K562 (cell line): ENCODE results near the gene SH3BP4. TPM values are rescaled to one million over a fixed set of nuclear protein-coding genes. Genes with fewer than 3 reads are reported as not detected.

Experiments
- ATAC-seq: fragments of 200-7000 bp; cut with Tn5 transposase; 3 replicates; pipeline ENCODE4 v1.9.1; 2020; ENCODE audit warnings: moderate library complexity
- BruUV-seq: library from RNA; stranded (reverse); fragments of 400-500 nt; replicated peaks from 2 replicates; lab custom pipeline; 2021; lab: Mats Ljungman, UMichigan
- CTCF ChIA-PET: fragments of 300-600 bp; formaldehyde crosslinking; extraction: SDS; loops from one replicate; lab custom pipeline; 2021; ENCODE audit warnings: low intra/inter-chr PET ratio; lab: Yijun Ruan, JAX
- POLR2A ChIA-PET: fragments of 300-600, 350-650 bp; sonication (Branson Sonifier 250); formaldehyde crosslinking; extraction: SDS; loops from one replicate; lab custom pipeline; 2021; ENCODE audit warnings: antibody characterized with exemption, inconsistent platforms; lab: Yijun Ruan, JAX
- DNase-seq, 4 experiments: peaks; one replicate each; pipeline versions ENCODE4 v3.0.0 to v3.0.0-alpha.2; 2011 to 2018; ENCODE audit warnings: low spot score in 3 of 4, mixed read lengths in 3 of 4; ENCODE audit errors: extremely low read depth in 1 of 4
- FAIRE-seq: peaks from 2 replicates; lab custom pipeline; 2011; peaks lifted over from hg19 to GRCh38; lab: Jason Lieb, UNC
- H2AFZ ChIP-seq: 2 replicates; pipeline ENCODE4 v1.6.0; 2011; ENCODE audit warnings: low read depth, low read length, control low read depth, inconsistent platforms
- H3K27ac ChIP-seq: fragments of 200-600 bp; 3 replicates; pipeline ENCODE4 v1.8.0; 2011; ENCODE audit warnings: low read depth, mild to moderate bottlenecking, control low read depth, inconsistent platforms, low read length, moderate library complexity, mixed read lengths; ENCODE audit errors: extremely low read depth
- H3K27me3 ChIP-seq, 2 experiments: fragments of 300-600 bp in 1 of 2; 2 replicates in 1 of 2; 3 replicates in 1 of 2; pipeline versions ENCODE4 v1.6.0 to v1.8.0; 2011; ENCODE audit warnings: inconsistent platforms in 2 of 2, low read length in 2 of 2, mild to moderate bottlenecking in 1 of 2, mixed read lengths in 1 of 2, moderate library complexity in 1 of 2; ENCODE audit not compliant: control insufficient read depth in 2 of 2, insufficient read depth in 2 of 2
- H3K36me3 ChIP-seq: fragments of 300-600 bp; 3 replicates; pipeline ENCODE4 v1.8.0; 2011; ENCODE audit warnings: mild to moderate bottlenecking, low read length, inconsistent platforms; ENCODE audit not compliant: control insufficient read depth, insufficient read depth
- H3K4me1 ChIP-seq, 2 experiments: fragments of 200-600 bp in 1 of 2; replicated peaks in 1 of 2; 2 replicates in 1 of 2; 3 replicates in 1 of 2; pipeline versions ENCODE4 v1.5.1 to v1.8.0; 2011; ENCODE audit warnings: inconsistent platforms in 2 of 2, low read length in 2 of 2, mild to moderate bottlenecking in 1 of 2, mixed read lengths in 1 of 2, moderate library complexity in 1 of 2; ENCODE audit not compliant: control insufficient read depth in 2 of 2, insufficient read depth in 2 of 2
- H3K4me2 ChIP-seq: 2 replicates; pipeline ENCODE4 v1.6.1; 2011; ENCODE audit warnings: low read length, control low read depth, inconsistent platforms, mixed read lengths; ENCODE audit not compliant: insufficient read depth
- H3K4me3 ChIP-seq: fragments of 200-600 bp; sonication (generic), shearing (Covaris generic); 2 replicates; pipeline ENCODE4 v1.5.1; 2016; ENCODE audit warnings: control low read depth, inconsistent platforms
- H3K79me2 ChIP-seq: fragments of 200-600 bp; 3 replicates; pipeline ENCODE4 v1.8.0; 2011; ENCODE audit warnings: low read length, inconsistent platforms; ENCODE audit not compliant: control insufficient read depth, insufficient read depth
- H3K9ac ChIP-seq, 2 experiments: 2 replicates each; pipeline versions ENCODE4 v1.6.0 to v1.6.1; 2011; ENCODE audit warnings: low read depth in 2 of 2, low read length in 2 of 2, control low read depth in 1 of 2, inconsistent platforms in 1 of 2, mild to moderate bottlenecking in 1 of 2, mixed read lengths in 1 of 2; ENCODE audit not compliant: insufficient read depth in 1 of 2
- H3K9me1 ChIP-seq: one replicate; pipeline ENCODE4 v1.6.0; 2011; ENCODE audit warnings: inconsistent platforms, mild to moderate bottlenecking, low read length, moderate library complexity; ENCODE audit not compliant: control insufficient read depth, insufficient read depth
- H3K9me3 ChIP-seq: replicated peaks from 2 replicates; pipeline ENCODE4 v1.5.1; 2011; ENCODE audit warnings: low read depth, low read length, inconsistent platforms; ENCODE audit not compliant: control insufficient read depth, insufficient read depth
- H4K20me1 ChIP-seq: replicated peaks from 2 replicates; pipeline ENCODE4 v1.6.1; 2011; ENCODE audit warnings: low read length, inconsistent platforms, mixed read lengths; ENCODE audit not compliant: control insufficient read depth, insufficient read depth
- CXXC5 ChIP-seq: fragments of 250-450 bp; sonication (Bioruptor Pico); IDR thresholded peaks from 2 replicates; pipeline ENCODE4 v1.8.0; 2022; ENCODE audit warnings: inconsistent platforms, mild to moderate bottlenecking, moderate library complexity
- ZMIZ1 ChIP-seq, 2 experiments: fragments of 150-350 bp in 1 of 2; IDR thresholded peaks; 2 replicates each; pipeline ENCODE4 v1.6.1; 2012 to 2016; ENCODE audit warnings: low read depth in 2 of 2, low read length in 2 of 2, mild to moderate bottlenecking in 1 of 2, moderate library complexity in 1 of 2
- ZNF57 ChIP-seq: fragments of 450-650 bp; formaldehyde crosslinking; IDR thresholded peaks from 2 replicates; pipeline ENCODE4 v1.4.0; 2020; ENCODE audit warnings: mild to moderate bottlenecking, moderate library complexity
- WGBS: fragments of 100-300 bp; shearing (Covaris generic); methylation state at CpG from one replicate; pipeline ENCODE4 v1.1.6; 2016; ENCODE audit warnings: low coverage, mixed read lengths; ENCODE audit not compliant: insufficient coverage; ENCODE audit errors: missing lambda C conversion rate; 5-methylcytosine and 5-hydroxymethylcytosine counted together
- in situ Hi-C: fragments of 300-500 bp; cut with MboI; formaldehyde crosslinking; loops from 4 replicates; pipeline ENCODE4 v1.15.0; 2018; ENCODE audit warnings: inconsistent platforms, mixed read lengths
- intact Hi-C: fragments of 100-400 bp; cut with micrococcal nuclease; formaldehyde crosslinking; loops from 2 replicates; pipeline ENCODE4 v1.14.2; 2022
- polyA plus RNA-seq, 8 experiments: library from polyadenylated mRNA; depleted of rRNA in 4 of 8; stranded (reverse) in 5 of 8; unstranded in 3 of 8; fragments of >200 nt; fragmentation: Nextera tagmentation in 2 of 8; fragmentation: Illumina TruSeq in 1 of 8; extraction: Ambion mirVana in 2 of 8; extraction: Trizol in 1 of 8; gene quantifications; 2 replicates each; pipeline versions ENCODE4 v1.2.1 to v1.2.3, GENCODE V29; 2011 to 2014; ENCODE audit warnings: inconsistent platforms in 1 of 8, missing spikeins in 1 of 8
- total RNA-seq, 7 experiments: library from RNA; depleted of rRNA in 6 of 7; stranded (reverse); fragments of >200 nt in 6 of 7; fragmentation: Illumina TruSeq in 2 of 7; extraction: Trizol in 2 of 7; gene quantifications; 2 replicates each; pipeline versions ENCODE4 v1.2.1 to v1.2.3, GENCODE V29; 2011 to 2021; ENCODE audit warnings: low replicate concordance in 1 of 7
- TF ChIP-seq, protein P1 (sequence below): IDR thresholded peaks from 2 replicates; pipeline ENCODE4 v1.6.1; 2014; ENCODE audit warnings: antibody characterized with exemption

Gene SH3BP4
- total and polyA plus RNA-seq, 9 of the 15 experiments (the other 6 are each of a cell fraction or from before 2014, with no cell fraction given), result 0.03 to 0.28 (median 0.27) TPM; not detected in 6

DNA sequence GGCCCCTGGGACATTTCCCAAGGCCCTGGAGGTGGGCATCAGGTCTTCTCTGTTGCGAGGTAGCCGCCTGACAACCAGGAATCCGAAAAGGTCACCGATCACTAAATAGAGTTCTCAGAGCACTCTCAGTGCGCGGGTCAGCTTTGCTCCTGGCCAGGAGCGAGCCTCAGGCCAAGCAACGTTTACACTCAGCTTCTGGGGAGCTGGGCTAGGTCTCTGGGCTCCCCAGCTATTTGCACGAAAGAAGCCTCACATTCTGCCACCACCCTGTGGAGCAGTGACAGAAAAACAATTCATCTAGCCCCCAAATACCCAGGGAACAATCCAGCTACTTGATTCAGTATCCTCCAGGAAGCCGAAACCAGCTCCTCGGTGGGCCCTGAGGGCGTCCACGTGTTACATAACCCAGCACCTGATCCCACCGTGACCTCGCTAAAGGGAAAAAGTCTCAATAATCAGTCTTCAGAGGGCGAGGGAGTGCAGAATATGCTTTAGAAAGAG lies 3.3 kb downstream of the SH3BP4 start (continued):
- TF ChIP-seq ZMIZ1 (IDR thresholded peaks at IDR 0.05; ENCODE audit: low read depth in 2 of 2, low read length in 2 of 2), result no peak
- TF ChIP-seq CXXC5 (CRISPR knock-in tag), result no peak

DNA sequence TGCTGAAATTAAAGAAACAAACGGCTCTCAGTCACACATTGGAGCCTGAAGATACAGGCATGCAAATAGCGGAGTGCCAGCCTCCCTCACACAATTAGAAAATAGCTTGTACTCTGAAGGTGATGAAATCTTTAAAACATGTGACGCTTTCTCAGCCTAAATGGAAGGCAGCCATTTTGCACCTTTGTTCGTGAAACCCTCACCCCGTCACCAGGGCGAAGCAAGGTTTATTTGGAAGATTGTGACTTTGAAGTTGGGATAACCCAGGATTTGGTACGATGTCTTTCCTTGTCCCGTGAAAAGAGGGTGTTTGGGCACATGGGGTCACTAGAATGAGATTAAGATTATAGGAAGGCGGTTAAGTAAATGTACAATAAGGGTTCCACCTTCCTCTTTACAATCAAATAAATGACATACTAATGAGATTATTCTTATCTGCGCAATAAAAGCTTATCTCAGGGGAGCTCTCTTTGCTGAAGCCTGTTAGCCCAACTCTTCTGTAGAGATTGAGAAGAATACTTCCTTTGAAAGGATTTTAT lies 4.2 kb downstream of the SH3BP4 start:
- in situ Hi-C loops, result no loop called here
- no peak overlapping the region for H3K4me2 ChIP-seq
- no peak overlapping the region for H3K9ac ChIP-seq
- no peaks in the 10 kb centered on the region for H3K36me3 ChIP-seq
- no peaks in the 10 kb centered on the region for H3K79me2 ChIP-seq
- H3K27me3 ChIP-seq, result peaks cover 0 to 13% of the 10 kb centered on the region in 2 experiments; a peak in 1 of 5 replicates
- ChIA-PET POLR2A (no interaction called here), CTCF (no interaction called here)
- no peak overlapping the region for H2AFZ ChIP-seq
- no peaks in the 10 kb centered on the region for H4K20me1 ChIP-seq
- no peaks in the 10 kb centered on the region for H3K9me3 ChIP-seq
- DNase-seq (no peak), FAIRE-seq (no peak), ATAC-seq (no peak)
- no peak overlapping the region for H3K27ac ChIP-seq
- H3K4me3 ChIP-seq, result no peak overlapping the region
- no peaks in the 10 kb centered on the region for H3K4me1 ChIP-seq
- TF ChIP-seq ZNF57 (CRISPR knock-in tag), result no peak
- TF ChIP-seq, protein P1, sequence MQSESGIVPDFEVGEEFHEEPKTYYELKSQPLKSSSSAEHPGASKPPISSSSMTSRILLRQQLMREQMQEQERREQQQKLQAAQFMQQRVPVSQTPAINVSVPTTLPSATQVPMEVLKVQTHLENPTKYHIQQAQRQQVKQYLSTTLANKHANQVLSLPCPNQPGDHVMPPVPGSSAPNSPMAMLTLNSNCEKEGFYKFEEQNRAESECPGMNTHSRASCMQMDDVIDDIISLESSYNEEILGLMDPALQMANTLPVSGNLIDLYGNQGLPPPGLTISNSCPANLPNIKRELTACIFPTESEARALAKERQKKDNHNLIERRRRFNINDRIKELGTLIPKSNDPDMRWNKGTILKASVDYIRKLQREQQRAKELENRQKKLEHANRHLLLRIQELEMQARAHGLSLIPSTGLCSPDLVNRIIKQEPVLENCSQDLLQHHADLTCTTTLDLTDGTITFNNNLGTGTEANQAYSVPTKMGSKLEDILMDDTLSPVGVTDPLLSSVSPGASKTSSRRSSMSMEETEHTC, result no peak
- WGBS, result 4% methylated on average over 10 of the region's 10 CpGs
- H3K9me1 ChIP-seq, result no peaks in the 10 kb centered on the region
- intact Hi-C loops, result no loop called here
- BruUV-seq, result no TSS peak
